LNCaP clone FGC (cell line): Measurements from ENCODE around the gene GAS6.

ENCODE experiments used
- DNase-seq: peaks from one replicate; pipeline ENCODE4 v3.0.0-alpha.2; 2011; ENCODE audit warnings: low read depth
- H3K4me3 ChIP-seq: 2 replicates; pipeline ENCODE4 v1.5.1; 2011; ENCODE audit warnings: mild to moderate bottlenecking, low read depth, low read length, control low read depth
- TF ChIP-seq, protein P1 (sequence below): IDR thresholded peaks from 2 replicates; pipeline ENCODE4 v1.5.1; 2012; ENCODE audit warnings: mild to moderate bottlenecking; ENCODE audit not compliant: control insufficient read depth, insufficient read depth; ENCODE audit errors: extremely low read depth

GAS6 gene

DNA sequence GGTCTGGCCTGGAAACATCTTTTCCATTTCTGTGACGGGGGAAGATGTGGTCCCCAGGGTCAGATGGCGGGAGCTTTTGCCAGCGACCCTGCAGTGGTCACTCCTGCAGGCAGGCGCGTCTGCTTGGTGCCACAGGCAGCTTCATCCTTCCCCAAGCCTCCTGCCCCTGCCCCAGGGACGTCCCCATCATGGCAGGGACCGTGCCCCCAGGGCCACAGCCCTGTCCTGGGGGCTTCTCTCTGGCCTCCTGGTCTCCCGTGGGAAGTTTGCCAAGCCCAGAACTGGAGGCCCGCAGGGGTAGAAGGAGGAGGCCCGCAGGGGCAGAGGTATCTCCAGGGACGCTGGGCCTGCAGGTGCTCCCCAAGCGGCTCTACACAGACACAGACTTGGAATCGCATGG is 57.4 kb downstream of the GAS6 start:
- TF ChIP-seq, protein P1, sequence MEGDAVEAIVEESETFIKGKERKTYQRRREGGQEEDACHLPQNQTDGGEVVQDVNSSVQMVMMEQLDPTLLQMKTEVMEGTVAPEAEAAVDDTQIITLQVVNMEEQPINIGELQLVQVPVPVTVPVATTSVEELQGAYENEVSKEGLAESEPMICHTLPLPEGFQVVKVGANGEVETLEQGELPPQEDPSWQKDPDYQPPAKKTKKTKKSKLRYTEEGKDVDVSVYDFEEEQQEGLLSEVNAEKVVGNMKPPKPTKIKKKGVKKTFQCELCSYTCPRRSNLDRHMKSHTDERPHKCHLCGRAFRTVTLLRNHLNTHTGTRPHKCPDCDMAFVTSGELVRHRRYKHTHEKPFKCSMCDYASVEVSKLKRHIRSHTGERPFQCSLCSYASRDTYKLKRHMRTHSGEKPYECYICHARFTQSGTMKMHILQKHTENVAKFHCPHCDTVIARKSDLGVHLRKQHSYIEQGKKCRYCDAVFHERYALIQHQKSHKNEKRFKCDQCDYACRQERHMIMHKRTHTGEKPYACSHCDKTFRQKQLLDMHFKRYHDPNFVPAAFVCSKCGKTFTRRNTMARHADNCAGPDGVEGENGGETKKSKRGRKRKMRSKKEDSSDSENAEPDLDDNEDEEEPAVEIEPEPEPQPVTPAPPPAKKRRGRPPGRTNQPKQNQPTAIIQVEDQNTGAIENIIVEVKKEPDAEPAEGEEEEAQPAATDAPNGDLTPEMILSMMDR: no peak
- no peak for DNase-seq
- no peak overlapping the region for H3K4me3 ChIP-seq

DNA sequence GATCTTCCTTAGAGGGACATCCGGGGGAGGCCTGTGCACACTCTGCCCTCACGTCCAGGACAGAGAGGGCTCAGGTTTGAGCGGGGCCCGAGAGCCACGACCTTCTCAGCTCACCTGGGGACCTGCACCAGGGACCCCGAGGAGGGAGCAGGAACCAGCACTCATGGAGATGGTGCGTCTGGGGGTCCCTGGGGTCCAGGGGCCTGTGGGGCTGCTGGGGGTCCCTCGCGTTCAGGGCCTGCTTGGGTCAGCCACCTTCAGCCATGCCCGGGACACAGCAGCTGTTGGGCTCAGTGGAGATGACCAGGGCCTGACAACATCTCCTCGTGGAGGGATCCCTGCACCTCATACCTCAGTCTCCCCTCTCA is 57.8 kb downstream of the GAS6 start:
- H3K4me3 ChIP-seq: no peak overlapping the region
- TF ChIP-seq, protein P1: no peak
- DNase-seq: no peak

DNA sequence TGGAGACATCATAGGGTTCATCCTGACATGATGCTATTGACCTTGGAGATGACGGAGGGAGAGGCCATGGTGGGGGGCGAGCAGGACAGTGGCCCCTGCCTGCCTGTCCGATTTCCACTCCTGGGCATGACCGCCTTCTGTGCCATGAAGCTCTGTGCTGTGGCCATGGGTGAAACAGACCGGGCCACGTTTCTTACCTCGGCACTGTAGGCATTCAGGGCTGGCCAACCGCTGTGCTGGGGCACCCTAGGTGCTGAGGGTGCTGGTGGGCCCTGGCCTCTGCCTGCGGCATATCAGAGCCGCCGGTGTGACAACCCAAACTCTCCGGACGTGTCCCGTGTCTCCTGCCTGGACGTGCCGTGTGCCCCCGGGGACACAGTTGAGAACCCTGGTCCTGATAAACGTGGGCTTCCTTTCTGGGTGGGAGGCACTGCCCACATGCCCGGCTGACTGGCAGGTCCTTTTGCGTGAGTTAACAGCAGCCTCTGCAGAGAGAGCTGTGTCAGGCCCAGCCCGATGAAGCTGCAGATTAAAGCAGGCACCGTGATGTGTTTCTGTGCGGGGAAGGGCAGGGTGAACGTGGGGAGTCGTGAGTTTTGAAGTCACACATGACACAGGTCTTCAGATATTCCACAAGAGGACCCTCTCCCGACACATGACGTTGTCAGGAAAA is 58.3 kb downstream of the GAS6 start:
- TF ChIP-seq, protein P1: no peak
- no peak for DNase-seq
- no peak overlapping the region for H3K4me3 ChIP-seq

DNA sequence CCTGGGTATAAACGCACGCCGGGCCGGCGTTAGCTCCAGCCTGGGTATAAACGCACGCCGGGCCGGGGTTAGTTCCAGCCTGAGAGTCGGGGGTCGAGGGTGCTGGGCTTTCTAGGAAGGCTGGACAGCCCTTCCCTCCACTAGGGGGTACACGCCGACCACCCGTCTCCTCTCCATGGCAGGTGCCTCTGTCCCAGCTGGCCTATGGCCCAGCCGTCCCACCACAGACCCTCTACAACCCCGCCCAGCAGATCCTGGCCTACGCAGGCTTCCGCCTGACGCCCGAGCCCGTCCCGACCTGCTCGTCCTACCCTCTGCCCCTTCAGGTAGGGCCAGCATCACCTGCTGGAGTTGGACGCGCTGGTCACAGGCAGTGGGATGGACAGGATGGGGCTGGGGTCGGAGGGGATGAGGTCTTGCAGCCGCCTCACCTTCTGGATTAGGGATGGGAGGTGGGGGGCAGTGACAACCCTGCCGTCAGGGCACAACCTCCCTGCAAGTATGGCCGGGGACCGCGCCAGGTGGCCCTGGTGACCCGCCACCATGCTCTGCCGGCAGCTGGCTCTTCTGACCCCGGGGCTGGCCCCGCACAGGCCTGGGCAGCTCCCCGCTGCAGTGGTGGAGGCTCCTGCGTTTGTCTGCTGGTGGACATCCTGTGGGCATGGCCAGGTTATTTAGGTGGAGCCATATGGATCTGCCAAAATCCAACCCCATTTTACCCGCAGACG is 59.0 kb downstream of the GAS6 start:
- no peak overlapping the region for H3K4me3 ChIP-seq
- TF ChIP-seq, protein P1: no peak
- DNase-seq: no peak

DNA sequence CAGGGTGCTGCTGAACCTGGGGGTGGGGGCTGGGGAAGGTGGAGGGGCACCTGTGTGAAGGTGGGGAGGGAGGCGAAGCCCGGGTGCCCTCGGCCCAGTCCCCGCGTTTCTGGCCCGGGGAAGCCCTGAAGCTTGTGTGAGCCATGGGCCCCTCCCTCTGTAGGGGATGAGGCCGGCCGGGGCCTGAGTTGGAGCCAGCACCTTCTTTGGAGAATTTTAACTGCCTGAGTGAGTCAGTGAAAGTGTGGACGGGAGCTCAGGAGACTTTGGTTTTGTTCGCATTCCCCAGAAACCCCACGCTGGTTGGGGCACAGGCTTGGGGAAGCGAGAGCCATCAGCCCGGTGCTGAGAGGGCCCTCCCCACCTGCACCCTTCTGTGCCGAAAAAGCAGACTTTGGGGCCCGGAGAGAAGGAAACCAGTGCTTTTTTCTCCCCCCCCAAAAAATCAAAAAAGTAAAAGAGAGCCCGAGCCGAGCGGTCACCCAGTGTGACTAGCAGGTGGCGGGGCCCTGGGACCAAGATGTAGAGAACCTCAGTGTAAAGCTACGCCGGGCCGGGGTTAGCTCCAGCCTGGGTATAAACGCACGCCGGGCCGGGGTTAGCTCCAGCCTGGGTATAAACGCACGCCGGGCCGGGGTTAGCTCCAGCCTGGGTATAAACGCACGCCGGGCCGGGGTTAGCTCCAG is 59.7 kb downstream of the GAS6 start:
- DNase-seq: no peak
- TF ChIP-seq, protein P1: no peak
- H3K4me3 ChIP-seq: no peak overlapping the region

DNA sequence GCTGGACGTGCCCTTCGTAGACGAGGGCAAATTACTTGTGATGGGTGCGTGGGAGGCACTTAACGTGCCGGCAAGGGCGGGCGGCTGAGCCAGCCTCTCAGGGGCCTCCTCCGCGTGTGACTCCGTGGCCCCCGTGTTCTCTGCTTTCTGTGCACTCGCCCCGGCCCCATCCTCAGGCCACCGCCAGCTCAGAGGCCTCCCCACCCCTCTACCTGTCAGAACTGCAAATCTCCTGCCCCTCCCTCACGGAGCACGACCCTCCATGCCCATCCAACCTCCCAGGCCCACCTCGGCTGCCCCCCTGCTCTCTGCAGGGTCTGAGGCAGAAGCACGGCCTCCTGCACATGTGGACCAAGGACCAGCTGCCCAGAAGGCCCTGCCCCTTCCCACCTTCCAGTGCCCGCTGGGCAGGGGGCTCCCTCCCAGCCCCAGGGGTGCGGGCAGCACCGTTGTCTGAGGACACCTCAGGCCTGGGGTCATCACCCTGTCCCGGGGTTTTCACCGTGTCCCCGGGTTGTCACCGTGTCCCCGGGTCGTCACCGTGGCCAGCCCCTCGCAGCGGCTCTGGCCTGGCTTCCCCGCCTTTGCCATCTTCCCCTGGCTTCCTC is 60.4 kb downstream of the GAS6 start:
- DNase-seq: no peak
- H3K4me3 ChIP-seq: no peak overlapping the region
- TF ChIP-seq, protein P1: no peak
